NCI-H345 treated with DMSO at 0.1 percent for 48 hours (cell line): ENCODE measurements around the gene MUC4.

Source experiments
- DNase-seq: peaks from one replicate; lab custom pipeline; 2025; ENCODE audit not compliant: unreplicated experiment; lab: John Stamatoyannopoulos, UW

Gene MUC4

GRCh38 chr3:195704433-195704999 is 107.2 kb downstream of the MUC4 start:
- DNase-seq: no peak

- DNase-seq: no peak
Observed at GRCh38 chr3:195703776-195704175, 108.0 kb downstream of the MUC4 start.

- no peak for DNase-seq
Observed at GRCh38 chr3:195701042-195701915, 110.5 kb downstream of the MUC4 start.

GRCh38 chr3:195700319-195700718 is 111.4 kb downstream of the MUC4 start:
- no peak for DNase-seq

GRCh38 chr3:195699860-195700259 is 111.9 kb downstream of the MUC4 start:
- DNase-seq: no peak

GRCh38 chr3:195699388-195699771 is 112.3 kb downstream of the MUC4 start:
- DNase-seq: no peak

- no peak for DNase-seq
Observed at GRCh38 chr3:195698647-195699387, 112.9 kb downstream of the MUC4 start.

GRCh38 chr3:195698325-195698646 is 113.4 kb downstream of the MUC4 start:
- no peak for DNase-seq

GRCh38 chr3:195697582-195698324 is 114.0 kb downstream of the MUC4 start:
- no peak for DNase-seq
